ENCODE results near the gene FBXL22.

DNA sequence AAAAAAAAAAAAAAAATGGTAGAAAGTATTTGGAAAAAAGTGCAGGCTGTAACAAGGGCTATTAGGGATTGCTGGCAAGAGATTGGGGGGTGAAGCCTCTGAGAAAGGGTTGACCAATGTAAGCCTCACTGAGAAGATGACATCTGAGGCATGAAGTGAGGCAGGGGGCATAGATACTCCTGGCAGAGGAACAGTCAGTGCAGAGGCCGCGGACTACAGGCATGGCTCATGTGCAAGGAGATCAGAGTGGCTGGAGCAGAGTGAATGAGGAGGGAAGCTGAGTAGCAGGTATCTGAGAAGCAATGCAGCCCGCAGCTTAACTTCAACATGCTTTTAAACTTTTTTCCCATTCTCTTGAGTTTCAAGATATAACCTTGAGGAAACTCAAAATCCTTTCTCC is 5.4 kb downstream of the FBXL22 start:
- TF ChIP-seq ZNF121 (CRISPR knock-in tag; IDR thresholded peaks at IDR 0.05) (no peak), TEAD1 (CRISPR knock-in tag; IDR thresholded peaks at IDR 0.05) (no peak), ESRRA (CRISPR knock-in tag; IDR thresholded peaks at IDR 0.05; ENCODE audit: borderline replicate concordance) (no peak), NFE2L1 (CRISPR knock-in tag; IDR thresholded peaks at IDR 0.05) (no peak), FOXP1 (CRISPR knock-in tag; IDR thresholded peaks at IDR 0.05; ENCODE audit: borderline replicate concordance) (no peak), ATF1 (CRISPR knock-in tag; IDR thresholded peaks at IDR 0.05) (no peak), MLX (CRISPR knock-in tag; IDR thresholded peaks at IDR 0.05) (no peak), NR2C2 (CRISPR knock-in tag; IDR thresholded peaks at IDR 0.05) (no peak), ATF3 (CRISPR knock-in tag; conservative IDR thresholded peaks at IDR 0.05) (no peak)
- TF ChIP-seq, protein P1, sequence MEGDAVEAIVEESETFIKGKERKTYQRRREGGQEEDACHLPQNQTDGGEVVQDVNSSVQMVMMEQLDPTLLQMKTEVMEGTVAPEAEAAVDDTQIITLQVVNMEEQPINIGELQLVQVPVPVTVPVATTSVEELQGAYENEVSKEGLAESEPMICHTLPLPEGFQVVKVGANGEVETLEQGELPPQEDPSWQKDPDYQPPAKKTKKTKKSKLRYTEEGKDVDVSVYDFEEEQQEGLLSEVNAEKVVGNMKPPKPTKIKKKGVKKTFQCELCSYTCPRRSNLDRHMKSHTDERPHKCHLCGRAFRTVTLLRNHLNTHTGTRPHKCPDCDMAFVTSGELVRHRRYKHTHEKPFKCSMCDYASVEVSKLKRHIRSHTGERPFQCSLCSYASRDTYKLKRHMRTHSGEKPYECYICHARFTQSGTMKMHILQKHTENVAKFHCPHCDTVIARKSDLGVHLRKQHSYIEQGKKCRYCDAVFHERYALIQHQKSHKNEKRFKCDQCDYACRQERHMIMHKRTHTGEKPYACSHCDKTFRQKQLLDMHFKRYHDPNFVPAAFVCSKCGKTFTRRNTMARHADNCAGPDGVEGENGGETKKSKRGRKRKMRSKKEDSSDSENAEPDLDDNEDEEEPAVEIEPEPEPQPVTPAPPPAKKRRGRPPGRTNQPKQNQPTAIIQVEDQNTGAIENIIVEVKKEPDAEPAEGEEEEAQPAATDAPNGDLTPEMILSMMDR (IDR thresholded peaks at IDR 0.05) = no peak
- TF ChIP-seq, protein P2, sequence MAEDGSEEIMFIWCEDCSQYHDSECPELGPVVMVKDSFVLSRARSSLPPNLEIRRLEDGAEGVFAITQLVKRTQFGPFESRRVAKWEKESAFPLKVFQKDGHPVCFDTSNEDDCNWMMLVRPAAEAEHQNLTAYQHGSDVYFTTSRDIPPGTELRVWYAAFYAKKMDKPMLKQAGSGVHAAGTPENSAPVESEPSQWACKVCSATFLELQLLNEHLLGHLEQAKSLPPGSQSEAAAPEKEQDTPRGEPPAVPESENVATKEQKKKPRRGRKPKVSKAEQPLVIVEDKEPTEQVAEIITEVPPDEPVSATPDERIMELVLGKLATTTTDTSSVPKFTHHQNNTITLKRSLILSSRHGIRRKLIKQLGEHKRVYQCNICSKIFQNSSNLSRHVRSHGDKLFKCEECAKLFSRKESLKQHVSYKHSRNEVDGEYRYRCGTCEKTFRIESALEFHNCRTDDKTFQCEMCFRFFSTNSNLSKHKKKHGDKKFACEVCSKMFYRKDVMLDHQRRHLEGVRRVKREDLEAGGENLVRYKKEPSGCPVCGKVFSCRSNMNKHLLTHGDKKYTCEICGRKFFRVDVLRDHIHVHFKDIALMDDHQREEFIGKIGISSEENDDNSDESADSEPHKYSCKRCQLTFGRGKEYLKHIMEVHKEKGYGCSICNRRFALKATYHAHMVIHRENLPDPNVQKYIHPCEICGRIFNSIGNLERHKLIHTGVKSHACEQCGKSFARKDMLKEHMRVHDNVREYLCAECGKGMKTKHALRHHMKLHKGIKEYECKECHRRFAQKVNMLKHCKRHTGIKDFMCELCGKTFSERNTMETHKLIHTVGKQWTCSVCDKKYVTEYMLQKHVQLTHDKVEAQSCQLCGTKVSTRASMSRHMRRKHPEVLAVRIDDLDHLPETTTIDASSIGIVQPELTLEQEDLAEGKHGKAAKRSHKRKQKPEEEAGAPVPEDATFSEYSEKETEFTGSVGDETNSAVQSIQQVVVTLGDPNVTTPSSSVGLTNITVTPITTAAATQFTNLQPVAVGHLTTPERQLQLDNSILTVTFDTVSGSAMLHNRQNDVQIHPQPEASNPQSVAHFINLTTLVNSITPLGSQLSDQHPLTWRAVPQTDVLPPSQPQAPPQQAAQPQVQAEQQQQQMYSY (CRISPR knock-in tag; IDR thresholded peaks at IDR 0.05) = no peak

Measured in WTC11 (cell line).